IPS-20b (cell line): ENCODE measurements around the gene PLA2G4B.
"Not testable (repeated sequence)": the region's sequence is repeated elsewhere in the genome, so short reads cannot be mapped to it uniquely, and the experiment has no call there.

Experiments used
- H3K27ac ChIP-seq: one replicate; pipeline ENCODE4 v1.5.1; 2013; ENCODE audit warnings: low read length
- H3K27me3 ChIP-seq: 2 replicates; pipeline ENCODE4 v1.6.1; 2013; ENCODE audit warnings: mild to moderate bottlenecking, low read length, inconsistent platforms; ENCODE audit not compliant: insufficient read depth
- H3K36me3 ChIP-seq: 2 replicates; pipeline ENCODE4 v1.6.1; 2013; ENCODE audit warnings: low read depth, mild to moderate bottlenecking, inconsistent platforms, low read length, moderate library complexity; ENCODE audit not compliant: insufficient read depth
- H3K4me1 ChIP-seq: 2 replicates; pipeline ENCODE4 v1.6.1; 2013; ENCODE audit warnings: mild to moderate bottlenecking, control low read depth, inconsistent platforms, low read length, moderate library complexity; ENCODE audit not compliant: insufficient read depth
- H3K4me3 ChIP-seq: 2 replicates; pipeline ENCODE4 v1.5.1; 2013; ENCODE audit warnings: mild to moderate bottlenecking, low read length, inconsistent platforms
- H3K9ac ChIP-seq: 2 replicates; pipeline ENCODE4 v1.6.1; 2013; ENCODE audit warnings: low read depth, mild to moderate bottlenecking, inconsistent platforms, low read length, moderate library complexity
- H3K9me3 ChIP-seq: 2 replicates; pipeline ENCODE4 v1.6.1; 2013; ENCODE audit warnings: mild to moderate bottlenecking, low read depth, low read length, inconsistent platforms; ENCODE audit not compliant: insufficient read depth

Gene PLA2G4B

GRCh38 chr15:41831291-41831690 lies 7.4 kb upstream of the PLA2G4B start:
- not testable (repeated sequence) for H3K4me1 ChIP-seq, H3K9ac ChIP-seq, H3K27ac ChIP-seq, H3K9me3 ChIP-seq, H3K4me3 ChIP-seq, H3K27me3 ChIP-seq
- peaks cover 10% of the 10 kb centered on the region for H3K36me3 ChIP-seq

GRCh38 chr15:41832208-41832607 lies 6.4 kb upstream of the PLA2G4B start:
- H3K27ac ChIP-seq, result no peak overlapping the region
- peaks cover 6% of the 10 kb centered on the region; the same call in 1 of the 2 replicates for H3K27me3 ChIP-seq
- no peak overlapping the region for H3K4me3 ChIP-seq
- H3K36me3 ChIP-seq, result peaks cover 10% of the 10 kb centered on the region
- H3K9me3 ChIP-seq, result no peaks in the 10 kb centered on the region
- no peak overlapping the region for H3K9ac ChIP-seq
- 0 out of 2 replicates have a peak, but pooled peaks cover 6% of the 10 kb centered on the region for H3K4me1 ChIP-seq

GRCh38 chr15:41832875-41833274 lies 5.8 kb upstream of the PLA2G4B start:
- H3K9ac ChIP-seq, result no peak overlapping the region
- no peak overlapping the region for H3K4me3 ChIP-seq
- no peaks in the 10 kb centered on the region for H3K9me3 ChIP-seq
- H3K27me3 ChIP-seq, result peaks cover 6% of the 10 kb centered on the region; the same call in 1 of the 2 replicates
- peaks cover 10% of the 10 kb centered on the region for H3K36me3 ChIP-seq
- no peak overlapping the region for H3K27ac ChIP-seq
- H3K4me1 ChIP-seq, result 0 out of 2 replicates have a peak, but pooled peaks cover 6% of the 10 kb centered on the region

GRCh38 chr15:41834096-41834495 lies 4.6 kb upstream of the PLA2G4B start:
- H3K27ac ChIP-seq, result no peak overlapping the region
- H3K4me3 ChIP-seq, result no peak overlapping the region
- no peaks in the 10 kb centered on the region for H3K9me3 ChIP-seq
- peaks cover 10% of the 10 kb centered on the region for H3K36me3 ChIP-seq
- no peaks in the 10 kb centered on the region for H3K4me1 ChIP-seq
- no peaks in the 10 kb centered on the region for H3K27me3 ChIP-seq
- no peak overlapping the region for H3K9ac ChIP-seq

- H3K9ac ChIP-seq, result no peak overlapping the region
- no peak overlapping the region for H3K27ac ChIP-seq
- peaks cover 10% of the 10 kb centered on the region for H3K36me3 ChIP-seq
- H3K9me3 ChIP-seq, result no peaks in the 10 kb centered on the region
- H3K4me3 ChIP-seq, result no peak overlapping the region
- no peaks in the 10 kb centered on the region for H3K27me3 ChIP-seq
- H3K4me1 ChIP-seq, result no peaks in the 10 kb centered on the region
Observed at GRCh38 chr15:41836073-41836472, 2.6 kb upstream of the PLA2G4B start.

- Histone ChIP-seq H3K4me3 (no peak overlapping the region), H3K36me3 (peaks cover 6% of the 10 kb centered on the region), H3K9me3 (no peaks in the 10 kb centered on the region), H3K4me1 (no peaks in the 10 kb centered on the region), H3K27me3 (no peaks in the 10 kb centered on the region), H3K27ac (no peak overlapping the region), H3K9ac (no peak overlapping the region)
Observed at GRCh38 chr15:41836713-41837454, 1.8 kb upstream of the PLA2G4B start.

- Histone ChIP-seq H3K36me3 (no peaks in the 10 kb centered on the region), H3K4me3 (no peak overlapping the region), H3K27ac (no peak overlapping the region), H3K27me3 (no peaks in the 10 kb centered on the region), H3K9me3 (no peaks in the 10 kb centered on the region), H3K9ac (no peak overlapping the region), H3K4me1 (no peaks in the 10 kb centered on the region)
Observed at GRCh38 chr15:41839781-41840491, 1.3 kb downstream of the PLA2G4B start.

- no peak overlapping the region for H3K27ac ChIP-seq
- no peaks in the 10 kb centered on the region for H3K9me3 ChIP-seq
- H3K4me1 ChIP-seq, result no peaks in the 10 kb centered on the region
Observed at GRCh38 chr15:41840673-41841072, 2.0 kb downstream of the PLA2G4B start.

GRCh38 chr15:41841131-41841530 lies 2.5 kb downstream of the PLA2G4B start:
- H3K27ac ChIP-seq, result no peak overlapping the region
- H3K4me1 ChIP-seq, result no peaks in the 10 kb centered on the region
- H3K9ac ChIP-seq, result no peak overlapping the region
- H3K9me3 ChIP-seq, result no peaks in the 10 kb centered on the region
- no peaks in the 10 kb centered on the region for H3K27me3 ChIP-seq
- H3K4me3 ChIP-seq, result no peak overlapping the region
- no peaks in the 10 kb centered on the region for H3K36me3 ChIP-seq

More at GRCh38 chr15:41840673-41841072, 2.0 kb downstream of the PLA2G4B start:
- Histone ChIP-seq H3K36me3 (no peaks in the 10 kb centered on the region), H3K4me3 (no peak overlapping the region), H3K27me3 (no peaks in the 10 kb centered on the region), H3K9ac (no peak overlapping the region)

- Histone ChIP-seq H3K9ac (no peak overlapping the region), H3K36me3 (peaks cover 10% of the 10 kb centered on the region), H3K27me3 (no peaks in the 10 kb centered on the region), H3K9me3 (no peaks in the 10 kb centered on the region), H3K4me3 (no peak overlapping the region), H3K4me1 (no peaks in the 10 kb centered on the region), H3K27ac (no peak overlapping the region)
Observed at GRCh38 chr15:41842229-41842628, 3.6 kb downstream of the PLA2G4B start.

GRCh38 chr15:41843571-41843970 lies 4.9 kb downstream of the PLA2G4B start:
- Histone ChIP-seq H3K36me3 (peaks cover 22% of the 10 kb centered on the region), H3K4me1 (no peaks in the 10 kb centered on the region), H3K9me3 (no peaks in the 10 kb centered on the region), H3K4me3 (no peak overlapping the region), H3K9ac (no peak overlapping the region), H3K27me3 (no peaks in the 10 kb centered on the region), H3K27ac (no peak overlapping the region)

GRCh38 chr15:41844814-41845213 lies 6.2 kb downstream of the PLA2G4B start:
- H3K27me3 ChIP-seq, result no peaks in the 10 kb centered on the region
- peaks cover 22% of the 10 kb centered on the region for H3K36me3 ChIP-seq
- H3K9ac ChIP-seq, result no peak overlapping the region
- H3K4me1 ChIP-seq, result no peaks in the 10 kb centered on the region
- no peak overlapping the region for H3K27ac ChIP-seq
- no peaks in the 10 kb centered on the region for H3K9me3 ChIP-seq
- H3K4me3 ChIP-seq, result no peak overlapping the region
